Mesodermal cell (in vitro differentiated cells): Measurements from ENCODE around the gene IL36B.

Source experiments
- H3K27ac ChIP-seq: 2 replicates; pipeline ENCODE4 v1.7.0; 2013; ENCODE audit warnings: mild to moderate bottlenecking, low read depth, low read length, moderate library complexity; ENCODE audit not compliant: severe bottlenecking
- H3K36me3 ChIP-seq: 2 replicates; pipeline ENCODE4 v1.7.1; 2013; ENCODE audit warnings: mild to moderate bottlenecking, low read length, moderate library complexity; ENCODE audit not compliant: control insufficient read depth, insufficient read depth
- H3K4me1 ChIP-seq: one replicate; pipeline ENCODE4 v1.7.1; 2013; ENCODE audit warnings: mild to moderate bottlenecking, low read length; ENCODE audit not compliant: insufficient read depth, control insufficient read depth, poor library complexity, severe bottlenecking
- H3K4me3 ChIP-seq: 2 replicates; pipeline ENCODE4 v1.7.0; 2013; ENCODE audit warnings: low read length, control low read depth, mild to moderate bottlenecking; ENCODE audit not compliant: insufficient read depth, poor library complexity, severe bottlenecking; ENCODE audit errors: extremely low read depth
- H3K9me3 ChIP-seq: 2 replicates; pipeline ENCODE4 v1.7.1; 2013; ENCODE audit warnings: mild to moderate bottlenecking, low read length, moderate library complexity; ENCODE audit not compliant: control insufficient read depth
- WGBS, 2 experiments: methylation state at CpG; one replicate each; pipeline ENCODE4 v1.1.5; 2013; ENCODE audit warnings: missing lambda C conversion rate in 2 of 2; ENCODE audit not compliant: insufficient coverage in 2 of 2; 5-methylcytosine and 5-hydroxymethylcytosine counted together

Gene IL36B

DNA sequence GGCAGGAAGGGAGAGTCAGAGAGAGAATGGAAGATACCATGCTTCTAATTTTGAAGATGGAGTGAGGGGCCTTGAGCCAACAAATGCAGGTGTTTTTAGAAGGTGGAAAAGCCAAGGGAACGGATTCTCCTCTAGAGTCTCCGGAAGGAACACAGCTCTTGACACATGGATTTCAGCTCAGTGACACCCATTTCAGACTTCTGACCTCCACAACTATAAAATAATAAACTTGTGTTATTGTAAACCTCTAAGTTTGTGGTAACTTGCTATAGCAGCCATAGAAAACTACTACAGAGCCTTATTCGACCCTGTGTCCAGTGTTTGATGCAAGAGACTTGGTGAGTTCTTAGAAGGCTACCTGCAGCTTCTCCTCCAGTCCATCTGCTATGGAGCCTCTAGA, 22.9 kb upstream of the IL36B start:
- no peaks in the 10 kb centered on the region for H3K9me3 ChIP-seq

DNA sequence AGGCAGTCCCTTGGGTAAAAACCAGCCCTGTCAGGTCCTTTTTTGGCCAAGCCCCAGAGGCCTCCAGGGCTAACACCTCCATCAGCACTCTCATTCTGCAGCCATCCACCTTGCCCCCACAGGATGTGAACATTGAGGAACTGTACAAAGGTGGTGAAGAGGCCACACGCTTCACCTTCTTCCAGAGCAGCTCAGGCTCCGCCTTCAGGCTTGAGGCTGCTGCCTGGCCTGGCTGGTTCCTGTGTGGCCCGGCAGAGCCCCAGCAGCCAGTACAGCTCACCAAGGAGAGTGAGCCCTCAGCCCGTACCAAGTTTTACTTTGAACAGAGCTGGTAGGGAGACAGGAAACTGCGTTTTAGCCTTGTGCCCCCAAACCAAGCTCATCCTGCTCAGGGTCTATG, 22.4 kb upstream of the IL36B start:
- no peaks in the 10 kb centered on the region for H3K9me3 ChIP-seq
- H3K27ac ChIP-seq, result no peak overlapping the region
- WGBS, 2 experiments, result 86 to 92% methylated on average over 4 to 5 of the region's 5 CpGs
- H3K4me1 ChIP-seq, result no peaks in the 10 kb centered on the region
- H3K4me3 ChIP-seq, result no peak overlapping the region
- H3K36me3 ChIP-seq, result no peaks in the 10 kb centered on the region

More for the DNA sequence above, 22.9 kb upstream of the IL36B start:
- Histone ChIP-seq H3K4me1 (no peaks in the 10 kb centered on the region), H3K4me3 (no peak overlapping the region), H3K36me3 (no peaks in the 10 kb centered on the region), H3K27ac (no peak overlapping the region)
- 83 to 90% methylated on average over 1 to 2 of the region's 3 CpGs for WGBS, 2 experiments

DNA sequence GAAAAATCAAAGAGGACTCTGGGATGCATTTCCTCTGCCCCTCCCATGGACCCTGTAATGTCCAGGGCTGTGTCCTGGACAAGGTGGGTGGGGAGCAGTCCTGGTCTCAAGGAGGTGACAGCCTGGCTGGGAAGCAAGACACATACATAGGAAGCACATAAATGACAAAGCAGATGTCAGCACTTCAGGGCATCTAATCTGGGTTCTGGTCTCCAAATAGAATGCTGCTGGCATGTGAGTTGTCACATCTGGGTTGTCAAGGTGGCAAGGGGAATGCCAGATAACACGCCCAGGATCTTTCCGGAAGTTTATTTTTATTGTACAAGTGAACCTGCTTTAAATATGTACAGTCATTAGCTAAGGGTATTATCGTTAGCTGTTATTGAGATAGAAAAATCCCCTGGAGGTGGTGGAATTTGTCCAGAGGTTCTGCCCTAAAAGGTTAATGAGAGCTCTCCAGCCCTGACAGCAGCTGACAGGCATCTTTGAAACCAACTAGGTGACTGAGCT, 20.7 kb upstream of the IL36B start:
- no peak overlapping the region for H3K27ac ChIP-seq
- H3K4me1 ChIP-seq, result no peaks in the 10 kb centered on the region
- 100% methylated on average over 3 of the region's 3 CpGs; no CpG with 5 or more reads in 1 of the 2 experiments for WGBS, 2 experiments
- no peaks in the 10 kb centered on the region for H3K9me3 ChIP-seq
- H3K4me3 ChIP-seq, result no peak overlapping the region
- H3K36me3 ChIP-seq, result no peaks in the 10 kb centered on the region

DNA sequence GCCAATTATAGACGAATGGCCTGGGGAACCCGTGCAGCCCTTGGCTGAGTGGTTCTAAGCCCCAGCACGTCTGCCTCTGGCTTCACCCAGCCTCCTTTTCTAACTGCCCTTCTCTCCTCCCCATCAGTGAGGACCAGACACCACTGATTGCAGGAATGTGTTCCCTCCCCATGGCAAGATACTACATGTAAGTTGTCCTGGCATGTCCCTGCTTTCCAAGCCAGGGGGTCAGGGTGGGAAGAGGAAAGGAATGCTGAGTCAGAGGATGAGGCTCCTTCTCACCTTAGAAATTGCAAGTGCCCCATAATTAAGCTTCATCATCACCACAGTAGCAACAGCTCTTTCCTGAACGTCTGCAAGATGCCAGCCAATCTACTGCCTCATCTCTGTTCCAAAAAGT, 19.9 kb upstream of the IL36B start:
- H3K9me3 ChIP-seq, result no peaks in the 10 kb centered on the region
- WGBS, 2 experiments, result 80 to 81% methylated on average over 1 to 3 of the region's 4 CpGs
- no peaks in the 10 kb centered on the region for H3K36me3 ChIP-seq
- H3K27ac ChIP-seq, result no peak overlapping the region
- no peak overlapping the region for H3K4me3 ChIP-seq
- H3K4me1 ChIP-seq, result no peaks in the 10 kb centered on the region

DNA sequence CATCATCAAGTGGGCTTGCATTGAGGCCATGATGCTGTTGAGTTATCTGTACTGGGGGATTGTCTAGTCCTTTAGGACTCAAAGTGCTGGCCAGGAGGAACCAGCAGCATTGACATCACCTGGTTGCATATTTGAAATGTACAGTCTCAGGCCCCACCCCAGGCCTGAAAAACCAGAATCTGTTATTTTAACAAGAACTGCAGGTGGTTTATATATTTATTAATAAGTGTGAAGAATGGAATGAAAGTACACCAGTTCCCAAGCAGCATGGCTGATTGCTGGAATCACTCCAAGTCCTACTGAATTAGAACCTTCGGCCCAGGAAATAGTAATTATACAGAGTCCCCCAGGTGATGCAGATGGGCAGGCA, 17.9 kb upstream of the IL36B start:
- Histone ChIP-seq H3K4me3 (no peak overlapping the region), H3K4me1 (no peaks in the 10 kb centered on the region)
- WGBS, 2 experiments, result 83 to 100% methylated on average over 1 of the region's 1 CpG

DNA sequence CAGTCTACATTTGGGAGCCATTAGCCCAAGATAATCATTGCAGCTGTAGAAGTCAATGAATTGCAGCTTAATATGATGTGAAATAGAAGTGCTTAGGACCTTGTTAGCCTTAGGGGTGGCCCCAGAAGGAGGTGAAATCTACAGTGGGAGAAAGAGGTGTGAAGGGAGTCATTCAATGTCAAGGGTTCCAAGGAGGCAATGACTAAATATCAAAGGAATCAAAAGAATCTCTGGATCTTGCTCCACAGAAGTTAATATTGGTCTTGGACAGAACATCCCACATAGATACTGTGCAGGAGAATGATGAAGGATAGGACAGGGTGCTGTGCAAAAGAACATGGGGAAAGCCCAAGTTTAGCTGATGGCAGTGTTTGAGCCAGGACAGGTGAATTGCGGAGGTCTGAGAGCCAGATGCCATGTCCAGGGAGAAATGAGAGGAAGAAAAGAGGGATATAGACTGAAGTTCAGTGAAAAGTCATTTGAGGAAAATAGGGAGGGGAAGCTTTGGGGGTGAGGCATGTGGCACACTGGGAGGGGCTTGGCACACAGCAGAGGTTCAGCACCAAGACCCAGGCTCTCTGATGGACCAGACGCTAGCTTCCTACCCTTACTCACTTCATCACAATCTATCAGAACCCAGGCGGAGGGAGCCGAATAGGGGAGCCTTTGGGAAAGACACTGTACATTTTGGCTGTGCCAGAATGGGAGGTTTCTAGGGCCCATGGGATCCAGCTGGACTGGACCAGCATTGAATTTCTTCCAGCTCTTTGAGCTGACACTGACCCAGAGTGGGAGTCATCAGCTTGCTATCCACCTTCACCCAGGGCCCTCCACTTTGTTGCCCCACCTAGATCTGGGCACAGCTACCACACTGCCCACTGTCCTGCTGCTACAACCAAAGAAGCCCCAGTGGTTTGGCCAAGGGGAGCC, 17.3 kb upstream of the IL36B start:
- Histone ChIP-seq H3K9me3 (no peaks in the 10 kb centered on the region), H3K36me3 (no peaks in the 10 kb centered on the region), H3K4me3 (no peak overlapping the region), H3K27ac (no peak overlapping the region), H3K4me1 (no peaks in the 10 kb centered on the region)
- WGBS, 2 experiments, result 97 to 100% methylated on average over 3 of the region's 4 CpGs

More for the DNA sequence above, 17.9 kb upstream of the IL36B start:
- no peak overlapping the region for H3K27ac ChIP-seq
- H3K9me3 ChIP-seq, result no peaks in the 10 kb centered on the region
- H3K36me3 ChIP-seq, result no peaks in the 10 kb centered on the region

DNA sequence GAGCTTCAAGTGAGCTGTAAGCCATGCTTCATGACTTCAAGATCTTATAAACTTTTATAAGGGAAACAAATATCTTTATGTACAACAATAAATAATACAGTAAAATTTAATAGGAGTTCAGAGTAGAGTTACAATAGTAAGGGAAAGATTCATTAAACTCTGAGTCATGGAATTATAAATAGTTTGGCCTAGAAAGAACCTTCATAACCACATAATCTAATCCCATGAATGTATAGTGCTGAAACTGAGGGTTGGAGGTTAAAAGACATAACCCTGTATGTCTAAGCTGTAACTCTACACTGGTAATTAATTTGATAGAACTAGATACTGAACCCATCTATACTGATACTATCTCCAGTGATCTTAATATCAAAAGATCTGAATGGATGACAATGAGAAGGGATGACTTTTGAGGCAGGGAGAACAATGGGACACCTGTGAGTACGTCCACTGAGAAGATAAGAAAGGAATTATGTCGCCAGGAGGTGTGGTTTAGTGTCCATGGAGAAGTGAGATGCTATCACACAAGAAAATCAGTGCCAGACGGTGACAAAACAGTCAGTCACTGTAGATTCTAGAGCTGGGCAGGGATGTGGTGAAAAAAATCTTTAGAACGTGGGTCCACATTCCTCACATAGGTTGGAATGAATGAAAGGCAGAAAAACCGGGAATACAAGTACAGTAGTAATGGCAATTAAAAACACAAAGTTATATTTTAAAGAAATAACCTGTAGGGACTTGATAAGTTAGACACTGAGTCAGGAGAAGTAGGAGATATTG, 16.2 kb upstream of the IL36B start:
- Histone ChIP-seq H3K27ac (no peak overlapping the region), H3K36me3 (no peaks in the 10 kb centered on the region), H3K4me1 (no peaks in the 10 kb centered on the region), H3K4me3 (no peak overlapping the region), H3K9me3 (no peaks in the 10 kb centered on the region)
- WGBS, 2 experiments, result 34 to 70% methylated on average over 3 of the region's 5 CpGs

DNA sequence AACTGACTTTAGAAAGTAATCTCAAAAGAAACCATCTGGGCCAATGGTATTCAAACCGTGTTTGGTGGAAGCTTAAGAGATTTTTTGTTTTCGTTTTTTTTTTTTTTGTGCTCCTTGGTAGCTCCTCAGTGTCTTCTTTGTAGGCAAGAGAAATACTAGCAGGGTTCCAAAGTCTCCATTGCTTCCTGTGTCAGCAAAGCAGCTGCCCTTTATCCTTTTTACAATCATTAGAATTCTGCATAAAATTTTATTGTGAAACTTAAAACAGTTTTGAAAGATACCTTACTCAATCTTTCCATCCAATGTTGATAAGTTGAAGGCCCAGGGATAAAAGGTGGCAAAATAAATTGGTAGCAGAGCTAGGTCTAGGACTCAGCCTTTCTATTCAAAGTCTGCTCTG, 15.6 kb upstream of the IL36B start:
- Histone ChIP-seq H3K4me3 (no peak overlapping the region), H3K9me3 (no peaks in the 10 kb centered on the region), H3K36me3 (no peaks in the 10 kb centered on the region), H3K27ac (no peak overlapping the region), H3K4me1 (no peaks in the 10 kb centered on the region)
- WGBS, 2 experiments, result 86% methylated on average over 2 of the region's 2 CpGs; no CpG with 5 or more reads in 1 of the 2 experiments

DNA sequence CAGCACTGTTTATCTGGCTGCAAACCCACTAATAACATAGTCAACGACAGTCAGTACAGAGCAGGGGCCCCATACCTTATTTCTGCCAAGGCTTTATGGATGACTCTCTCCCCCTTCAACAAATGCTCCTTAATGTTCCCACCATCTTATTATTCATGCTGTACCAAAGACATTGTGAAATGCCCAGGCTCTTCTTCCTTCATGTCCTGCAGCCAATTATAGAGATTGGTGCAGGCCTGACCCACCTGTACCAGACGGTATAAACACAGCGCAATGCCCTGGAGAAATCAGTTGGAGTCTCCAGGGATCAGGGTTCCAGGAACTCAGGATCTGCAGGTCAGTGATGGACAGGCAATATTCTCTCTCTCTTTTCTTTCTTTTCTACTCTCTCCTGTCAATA, 15.0 kb upstream of the IL36B start, which contains the start of gene IL1F10:
TSS of gene IL1F10 (plus strand) at position 290 of the 400 bp plus-strand sequence. CDS start 4,769 bp downstream, outside the sequence.
- no peaks in the 10 kb centered on the region for H3K36me3 ChIP-seq
- H3K27ac ChIP-seq, result no peak within 1 kb of the TSS
- H3K4me3 ChIP-seq, result no peak within 1 kb of the TSS
- no peaks in the 10 kb centered on the region for H3K4me1 ChIP-seq
- no peaks in the 10 kb centered on the region for H3K9me3 ChIP-seq
- WGBS, 2 experiments, result 96 to 97% methylated on average over 3 of the region's 3 CpGs

DNA sequence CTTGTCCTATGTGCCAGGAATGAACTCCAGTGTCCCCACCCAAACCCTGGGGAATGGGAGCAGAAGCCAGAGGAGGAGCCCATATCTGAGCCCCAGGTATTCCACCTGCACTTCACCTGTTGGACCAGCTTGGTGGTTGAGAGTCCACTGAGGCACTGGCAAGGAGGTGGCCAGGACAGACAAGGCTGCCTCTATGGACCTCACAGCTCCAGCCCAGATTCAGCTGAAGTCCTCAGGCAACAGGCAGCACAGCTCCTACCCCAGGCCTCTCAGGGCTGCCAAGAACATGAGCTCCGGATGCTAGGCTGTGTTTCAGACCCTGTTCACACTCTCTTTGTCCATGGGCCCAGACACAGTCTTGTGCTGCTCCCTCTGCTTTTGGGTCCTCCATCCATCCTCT, 12.2 kb upstream of the IL36B start:
- no peaks in the 10 kb centered on the region for H3K9me3 ChIP-seq

More for the DNA sequence above, 12.2 kb upstream of the IL36B start:
- WGBS, 2 experiments, result 71 to 89% methylated on average over 1 of the region's 1 CpG
- Histone ChIP-seq H3K36me3 (no peaks in the 10 kb centered on the region), H3K27ac (no peak overlapping the region), H3K4me3 (no peak overlapping the region), H3K4me1 (no peaks in the 10 kb centered on the region)
